Tibial artery (tissue), 4 donors: ENCODE results near the gene BNC2.

Experiments used
- DNase-seq, 2 donors: peaks; one replicate each; pipeline ENCODE4 v3.0.0-alpha.2; 2019
- H3K27ac ChIP-seq, 2 donors: fragments of 200-600 bp; sonication (generic) in 1 of 2; 1 replicate in 1 of 2; 2 replicates in 1 of 2; pipeline ENCODE4 v1.5.1; 2018 to 2019; ENCODE audit warnings: mild to moderate bottlenecking in 1 of 2
- H3K27me3 ChIP-seq, 2 donors: fragments of 200-600 bp; sonication (generic) in 1 of 2; one replicate each; pipeline versions ENCODE4 v1.5.1 to v1.6.0; 2016 to 2019
- H3K36me3 ChIP-seq, 3 donors: fragments of 200-600 bp; sonication (generic) in 2 of 3; one replicate each; pipeline ENCODE4 v1.5.1; 2016 to 2019; ENCODE audit warnings: mild to moderate bottlenecking in 2 of 3
- H3K4me1 ChIP-seq, 4 donors: fragments of 200-600 bp; sonication (generic) in 2 of 4; 1 replicate in 3 of 4; 2 replicates in 1 of 4; pipeline ENCODE4 v1.5.1; 2016 to 2019
- H3K4me3 ChIP-seq, 2 donors: fragments of 200-600 bp; sonication (generic) in 1 of 2; 1 replicate in 1 of 2; 2 replicates in 1 of 2; pipeline ENCODE4 v1.5.1; 2018 to 2019; ENCODE audit warnings: mild to moderate bottlenecking in 2 of 2
- H3K9me3 ChIP-seq, 3 donors: fragments of 200-600 bp; sonication (generic) in 1 of 3; one replicate each; pipeline ENCODE4 v1.5.1; 2016 to 2019
- intact Hi-C: fragments of 100-400 bp; cut with DNase I; formaldehyde crosslinking; loops from one replicate; pipeline ENCODE4 v1.15.0; 2023; ENCODE audit warnings: low total_unique reads
- TF ChIP-seq, protein P1 (sequence below), 2 experiments: fragments of 200-600 bp in 1 of 2; fragments of 450-650 bp in 1 of 2; IDR thresholded peaks; one replicate each; pipeline ENCODE4 v1.5.1; 2017 to 2019; ENCODE audit warnings: antibody characterized with exemption in 2 of 2, mild to moderate bottlenecking in 1 of 2, moderate library complexity in 1 of 2

The BNC2 gene

DNA sequence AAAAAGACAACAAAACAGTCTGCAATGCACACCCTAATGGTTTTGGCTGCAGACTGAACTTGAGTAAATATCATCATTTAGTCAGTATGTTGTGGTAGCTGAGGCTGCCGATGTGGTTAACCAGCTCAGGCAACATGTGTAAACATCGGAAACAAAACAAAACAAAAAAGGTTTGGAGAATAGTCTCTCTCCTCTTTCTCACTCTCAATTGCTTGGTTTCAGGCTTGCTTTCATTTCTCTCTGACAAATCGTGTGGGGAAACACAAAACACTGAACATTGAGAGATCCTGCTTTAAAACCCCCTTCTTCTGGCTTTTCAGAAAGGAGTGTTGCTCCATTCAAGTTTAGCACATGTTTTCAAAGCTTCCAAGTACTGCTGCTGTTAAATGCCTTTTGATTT, 453.3 kb downstream of the BNC2 start:
- intact Hi-C loops = no loop called here
- TF ChIP-seq, protein P1, sequence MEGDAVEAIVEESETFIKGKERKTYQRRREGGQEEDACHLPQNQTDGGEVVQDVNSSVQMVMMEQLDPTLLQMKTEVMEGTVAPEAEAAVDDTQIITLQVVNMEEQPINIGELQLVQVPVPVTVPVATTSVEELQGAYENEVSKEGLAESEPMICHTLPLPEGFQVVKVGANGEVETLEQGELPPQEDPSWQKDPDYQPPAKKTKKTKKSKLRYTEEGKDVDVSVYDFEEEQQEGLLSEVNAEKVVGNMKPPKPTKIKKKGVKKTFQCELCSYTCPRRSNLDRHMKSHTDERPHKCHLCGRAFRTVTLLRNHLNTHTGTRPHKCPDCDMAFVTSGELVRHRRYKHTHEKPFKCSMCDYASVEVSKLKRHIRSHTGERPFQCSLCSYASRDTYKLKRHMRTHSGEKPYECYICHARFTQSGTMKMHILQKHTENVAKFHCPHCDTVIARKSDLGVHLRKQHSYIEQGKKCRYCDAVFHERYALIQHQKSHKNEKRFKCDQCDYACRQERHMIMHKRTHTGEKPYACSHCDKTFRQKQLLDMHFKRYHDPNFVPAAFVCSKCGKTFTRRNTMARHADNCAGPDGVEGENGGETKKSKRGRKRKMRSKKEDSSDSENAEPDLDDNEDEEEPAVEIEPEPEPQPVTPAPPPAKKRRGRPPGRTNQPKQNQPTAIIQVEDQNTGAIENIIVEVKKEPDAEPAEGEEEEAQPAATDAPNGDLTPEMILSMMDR (IDR thresholded peaks at IDR 0.05) = no peak
- no peaks in the 10 kb centered on the region for H3K4me1 ChIP-seq
- H3K27me3 ChIP-seq = no peaks in the 10 kb centered on the region
- no peak for DNase-seq
- H3K27ac ChIP-seq = no peak overlapping the region
- no peaks in the 10 kb centered on the region for H3K36me3 ChIP-seq
- H3K9me3 ChIP-seq = no peaks in the 10 kb centered on the region
- no peak overlapping the region for H3K4me3 ChIP-seq

DNA sequence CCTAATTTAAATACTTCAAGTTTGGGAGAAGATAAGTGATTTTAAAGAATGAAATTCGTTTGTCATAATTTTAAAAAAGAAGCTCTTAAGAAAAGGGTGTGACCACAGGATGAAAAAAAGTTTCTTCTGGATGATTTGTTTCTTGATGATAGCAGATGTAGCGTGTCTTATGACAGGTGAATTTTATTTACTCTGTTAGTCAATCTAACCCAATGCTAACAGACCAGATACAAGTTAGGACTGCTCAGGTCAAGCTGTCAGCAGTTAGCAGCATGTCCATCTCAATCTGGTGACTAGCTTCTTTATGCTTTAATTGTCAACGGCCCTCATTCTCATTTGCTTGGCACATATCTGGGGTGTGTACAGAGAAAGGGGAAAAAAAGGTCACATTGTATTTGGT, 456.0 kb downstream of the BNC2 start:
- H3K27ac ChIP-seq = no peak overlapping the region
- no peak for DNase-seq
- H3K36me3 ChIP-seq = no peaks in the 10 kb centered on the region
- H3K4me1 ChIP-seq = no peaks in the 10 kb centered on the region
- intact Hi-C loops = no loop called here
- no peaks in the 10 kb centered on the region for H3K27me3 ChIP-seq
- H3K4me3 ChIP-seq = no peak overlapping the region
- TF ChIP-seq, protein P1 (IDR thresholded peaks at IDR 0.05) = no peak
- H3K9me3 ChIP-seq = no peaks in the 10 kb centered on the region

- no peak for DNase-seq
- H3K4me1 ChIP-seq = no peaks in the 10 kb centered on the region
- H3K4me3 ChIP-seq = no peak overlapping the region
- TF ChIP-seq, protein P1 (IDR thresholded peaks at IDR 0.05) = no peak
- H3K27me3 ChIP-seq = no peaks in the 10 kb centered on the region
- intact Hi-C loops = no loop called here
- no peaks in the 10 kb centered on the region for H3K36me3 ChIP-seq
- H3K9me3 ChIP-seq = no peaks in the 10 kb centered on the region
- no peak overlapping the region for H3K27ac ChIP-seq
Measured at GRCh38 chr9:16413509-16414016, 456.9 kb downstream of the BNC2 start.

GRCh38 chr9:16412740-16413139, 457.7 kb downstream of the BNC2 start:
- Histone ChIP-seq H3K4me3 (no peak overlapping the region), H3K9me3 (no peaks in the 10 kb centered on the region), H3K4me1 (no peaks in the 10 kb centered on the region), H3K36me3 (no peaks in the 10 kb centered on the region), H3K27ac (no peak overlapping the region), H3K27me3 (no peaks in the 10 kb centered on the region)
- TF ChIP-seq, protein P1 (IDR thresholded peaks at IDR 0.05) = no peak
- intact Hi-C loops = no loop called here
- DNase-seq = no peak

DNA sequence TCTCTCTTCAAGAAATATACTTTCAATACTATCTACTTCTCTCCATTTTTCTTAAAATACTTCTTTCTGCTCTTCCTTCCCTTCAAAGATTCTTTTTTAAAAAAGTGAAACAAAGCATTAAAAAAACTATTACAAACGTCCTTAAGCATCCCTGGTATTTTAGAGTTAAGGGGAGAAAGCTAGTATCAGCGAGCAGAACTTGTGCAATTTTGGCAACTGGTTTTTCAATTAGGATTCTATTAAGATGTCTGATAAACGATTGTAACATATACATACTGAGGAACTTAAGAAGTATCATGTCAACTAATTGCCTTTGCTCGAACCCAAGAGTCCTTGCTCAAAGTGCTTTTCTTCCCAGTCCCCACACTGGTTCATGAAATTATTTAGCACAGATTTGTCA, 459.2 kb downstream of the BNC2 start:
- no peaks in the 10 kb centered on the region for H3K4me1 ChIP-seq
- H3K9me3 ChIP-seq = no peaks in the 10 kb centered on the region
- DNase-seq = no peak
- no peaks in the 10 kb centered on the region for H3K36me3 ChIP-seq
- no peak overlapping the region for H3K27ac ChIP-seq
- intact Hi-C loops = no loop called here
- H3K4me3 ChIP-seq = no peak overlapping the region
- TF ChIP-seq, protein P1 (IDR thresholded peaks at IDR 0.05) = no peak
- H3K27me3 ChIP-seq = no peaks in the 10 kb centered on the region
